ENCODE data around the gene NHSL2.
A peak's percentile ranks its signal among the peaks of the same experiment; 100 is the strongest.

Gene NHSL2

GRCh38 chrX:71922686-71923085, 12.0 kb downstream of the NHSL2 start:
- peaks cover 14% of the 10 kb centered on the region for H3K4me1 ChIP-seq (ENCODE audit: control insufficient read depth, insufficient read depth, low read depth, low read length)
- H3K4me3 ChIP-seq (ENCODE audit: insufficient read depth in 1 of 2, low read depth in 1 of 2, low read length in 2 of 2) = no peak overlapping the region
- no peak overlapping the region for H3K4me2 ChIP-seq (ENCODE audit: low read length, poor library complexity, severe bottlenecking)
- H3K9me3 ChIP-seq (ENCODE audit: control insufficient read depth, low read length) = no peaks in the 10 kb centered on the region
- H3K14ac ChIP-seq (ENCODE audit: low read length in 2 of 2) = no peak overlapping the region
- peaks cover 0 to 41% of the 10 kb centered on the region in 2 experiments for H3K27me3 ChIP-seq (ENCODE audit: control insufficient read depth in 1 of 2, insufficient read depth in 1 of 2, low read length in 2 of 2)
- no peak for DNase-seq
- no CpG with 5 or more reads among the region's 1 CpG for WGBS
- no peak overlapping the region for H2AK5ac ChIP-seq (ENCODE audit: low read length, severe bottlenecking)
- no peak overlapping the region for H4K8ac ChIP-seq (ENCODE audit: low read length)
- no peak overlapping the region for H2BK120ac ChIP-seq (ENCODE audit: low read depth, low read length)
- H2BK12ac ChIP-seq (ENCODE audit: low read length in 2 of 2) = no peak overlapping the region
- H3K79me1 ChIP-seq (replicated peaks; ENCODE audit: low read length, poor library complexity, severe bottlenecking) = peaks cover 1% of the 10 kb centered on the region
- H3K18ac ChIP-seq (ENCODE audit: low read depth in 1 of 2, low read length in 2 of 2) = no peak overlapping the region
- no peak overlapping the region for H2BK5ac ChIP-seq (ENCODE audit: low read depth, low read length, poor library complexity, severe bottlenecking)
- H3K27ac ChIP-seq (ENCODE audit: low read length, poor library complexity, severe bottlenecking) = no peak overlapping the region
- H2AFZ ChIP-seq (ENCODE audit: low read depth, low read length) = no peak overlapping the region
- no peaks in the 10 kb centered on the region for H3K36me3 ChIP-seq (ENCODE audit: control insufficient read depth in 1 of 2, insufficient read depth in 2 of 2, low read depth in 1 of 2, low read length in 2 of 2)
- H2BK15ac ChIP-seq (ENCODE audit: low read depth, poor library complexity, severe bottlenecking) = no peak overlapping the region
- no peak overlapping the region for H3K4ac ChIP-seq (ENCODE audit: low read depth in 1 of 2, low read length in 2 of 2)
- H3K23ac ChIP-seq (ENCODE audit: low read length in 2 of 2) = no peak overlapping the region
- H4K91ac ChIP-seq (ENCODE audit: low read length) = no peak overlapping the region
- H3K9ac ChIP-seq (ENCODE audit: low read length) = no peak overlapping the region

DNA sequence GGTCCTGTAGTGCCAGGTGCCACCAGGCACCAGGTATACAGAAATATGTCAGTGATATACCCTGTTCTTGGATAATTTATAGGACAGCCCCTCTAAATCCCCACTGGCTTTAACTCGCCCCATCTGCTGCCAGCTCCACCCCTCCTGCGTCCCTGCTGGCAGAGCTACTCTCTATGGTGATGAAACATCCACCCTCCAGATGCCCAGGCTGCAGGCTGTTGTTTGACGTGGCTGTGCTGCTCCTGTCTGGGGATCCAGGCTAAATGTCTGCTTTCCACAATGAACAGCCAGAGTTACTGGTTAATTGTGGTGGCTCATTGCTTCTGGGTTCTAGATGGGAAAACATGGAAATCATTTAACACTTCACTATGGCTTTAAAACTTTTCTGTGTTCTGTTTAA, 12.9 kb downstream of the NHSL2 start:
- Histone ChIP-seq H4K8ac (ENCODE audit: low read length) (no peak overlapping the region), H2BK5ac (ENCODE audit: low read depth, low read length, poor library complexity, severe bottlenecking) (no peak overlapping the region), H3K36me3 (ENCODE audit: control insufficient read depth in 1 of 2, insufficient read depth in 2 of 2, low read depth in 1 of 2, low read length in 2 of 2) (no peaks in the 10 kb centered on the region), H3K79me1 (replicated peaks; ENCODE audit: low read length, poor library complexity, severe bottlenecking) (peaks cover 5% of the 10 kb centered on the region), H2BK15ac (ENCODE audit: low read depth, poor library complexity, severe bottlenecking) (no peak overlapping the region), H3K27ac (ENCODE audit: low read length, poor library complexity, severe bottlenecking) (no peak overlapping the region), H3K9me3 (ENCODE audit: control insufficient read depth, low read length) (no peaks in the 10 kb centered on the region), H3K4ac (ENCODE audit: low read depth in 1 of 2, low read length in 2 of 2) (no peak overlapping the region), H3K23ac (ENCODE audit: low read length in 2 of 2) (no peak overlapping the region), H4K91ac (ENCODE audit: low read length) (no peak overlapping the region), H3K4me3 (ENCODE audit: insufficient read depth in 1 of 2, low read depth in 1 of 2, low read length in 2 of 2) (no peak overlapping the region), H2AK5ac (ENCODE audit: low read length, severe bottlenecking) (no peak overlapping the region), H2BK12ac (ENCODE audit: low read length in 2 of 2) (no peak overlapping the region), H3K4me2 (ENCODE audit: low read length, poor library complexity, severe bottlenecking) (no peak overlapping the region), H3K4me1 (ENCODE audit: control insufficient read depth, insufficient read depth, low read depth, low read length) (peaks cover 9% of the 10 kb centered on the region), H2AFZ (ENCODE audit: low read depth, low read length) (no peak overlapping the region), H2BK120ac (ENCODE audit: low read depth, low read length) (no peak overlapping the region), H3K14ac (ENCODE audit: low read length in 2 of 2) (no peak overlapping the region), H3K9ac (ENCODE audit: low read length) (no peak overlapping the region), H3K27me3 (ENCODE audit: control insufficient read depth in 1 of 2, insufficient read depth in 1 of 2, low read length in 2 of 2) (peaks cover 0 to 46% of the 10 kb centered on the region in 2 experiments), H3K18ac (ENCODE audit: low read depth in 1 of 2, low read length in 2 of 2) (peak overlapping the region in 1 of 2 experiments; percentile 40)
- DNase-seq = peak; percentile 25
- WGBS = 63% methylated on average over 3 of the region's 3 CpGs

DNA sequence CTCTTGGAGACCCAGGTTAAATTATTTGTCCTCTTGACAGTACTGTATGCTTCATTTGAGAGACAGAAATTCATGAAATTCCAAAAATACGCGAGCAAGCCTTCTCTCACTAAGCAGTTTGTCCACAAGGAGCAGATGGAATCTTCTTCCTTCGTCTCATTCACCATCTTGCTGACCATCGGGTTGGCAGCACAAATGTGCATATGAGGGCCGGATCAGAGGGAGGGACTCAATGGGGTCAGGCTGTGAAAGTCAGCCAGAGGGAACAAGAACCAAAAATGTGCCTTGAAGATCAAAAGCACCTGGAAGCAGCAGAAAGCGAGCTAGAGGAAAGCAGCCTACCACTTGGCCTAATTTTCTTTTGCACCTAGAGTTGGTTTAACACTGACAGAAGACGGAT, 16.4 kb downstream of the NHSL2 start:
- H3K27me3 ChIP-seq (ENCODE audit: control insufficient read depth in 1 of 2, insufficient read depth in 1 of 2, low read length in 2 of 2) = peaks cover 0 to 49% of the 10 kb centered on the region in 2 experiments
- peaks cover 8% of the 10 kb centered on the region for H3K79me1 ChIP-seq (replicated peaks; ENCODE audit: low read length, poor library complexity, severe bottlenecking)
- H2BK15ac ChIP-seq (ENCODE audit: low read depth, poor library complexity, severe bottlenecking) = no peak overlapping the region
- WGBS = 86% methylated on average over 6 of the region's 7 CpGs
- H2BK5ac ChIP-seq (ENCODE audit: low read depth, low read length, poor library complexity, severe bottlenecking) = no peak overlapping the region
- H3K4me3 ChIP-seq (ENCODE audit: insufficient read depth in 1 of 2, low read depth in 1 of 2, low read length in 2 of 2) = no peak overlapping the region
- H3K18ac ChIP-seq (ENCODE audit: low read depth in 1 of 2, low read length in 2 of 2) = peak overlapping the region in 1 of 2 experiments; percentile 18
- H2AK5ac ChIP-seq (ENCODE audit: low read length, severe bottlenecking) = no peak overlapping the region
- no peak overlapping the region for H2BK12ac ChIP-seq (ENCODE audit: low read length in 2 of 2)
- H3K27ac ChIP-seq (ENCODE audit: low read length, poor library complexity, severe bottlenecking) = no peak overlapping the region
- no peaks in the 10 kb centered on the region for H3K36me3 ChIP-seq (ENCODE audit: control insufficient read depth in 1 of 2, insufficient read depth in 2 of 2, low read depth in 1 of 2, low read length in 2 of 2)
- no peak overlapping the region for H2BK120ac ChIP-seq (ENCODE audit: low read depth, low read length)
- no peak overlapping the region for H3K14ac ChIP-seq (ENCODE audit: low read length in 2 of 2)
- no peak overlapping the region for H3K23ac ChIP-seq (ENCODE audit: low read length in 2 of 2)
- no peak overlapping the region for H2AFZ ChIP-seq (ENCODE audit: low read depth, low read length)
- no peak overlapping the region for H3K4me2 ChIP-seq (ENCODE audit: low read length, poor library complexity, severe bottlenecking)
- H4K8ac ChIP-seq (ENCODE audit: low read length) = peak overlapping the region; percentile 37
- H3K4ac ChIP-seq (ENCODE audit: low read depth in 1 of 2, low read length in 2 of 2) = no peak overlapping the region
- H3K4me1 ChIP-seq (ENCODE audit: control insufficient read depth, insufficient read depth, low read depth, low read length) = peaks cover 3% of the 10 kb centered on the region
- H4K91ac ChIP-seq (ENCODE audit: low read length) = no peak overlapping the region
- no peak for DNase-seq
- no peak overlapping the region for H3K9ac ChIP-seq (ENCODE audit: low read length)
- H3K9me3 ChIP-seq (ENCODE audit: control insufficient read depth, low read length) = no peaks in the 10 kb centered on the region

- Histone ChIP-seq H3K4me3 (ENCODE audit: insufficient read depth in 1 of 2, low read depth in 1 of 2, low read length in 2 of 2) (no peak overlapping the region), H3K4ac (ENCODE audit: low read depth in 1 of 2, low read length in 2 of 2) (no peak overlapping the region), H2BK15ac (ENCODE audit: low read depth, poor library complexity, severe bottlenecking) (no peak overlapping the region), H4K8ac (ENCODE audit: low read length) (no peak overlapping the region), H3K23ac (ENCODE audit: low read length in 2 of 2) (no peak overlapping the region), H3K79me1 (replicated peaks; ENCODE audit: low read length, poor library complexity, severe bottlenecking) (peaks cover 6% of the 10 kb centered on the region), H3K27me3 (ENCODE audit: control insufficient read depth in 1 of 2, insufficient read depth in 1 of 2, low read length in 2 of 2) (peaks cover 0 to 54% of the 10 kb centered on the region in 2 experiments), H2AK5ac (ENCODE audit: low read length, severe bottlenecking) (no peak overlapping the region), H2BK120ac (ENCODE audit: low read depth, low read length) (no peak overlapping the region), H3K36me3 (ENCODE audit: control insufficient read depth in 1 of 2, insufficient read depth in 2 of 2, low read depth in 1 of 2, low read length in 2 of 2) (no peaks in the 10 kb centered on the region), H3K18ac (ENCODE audit: low read depth in 1 of 2, low read length in 2 of 2) (no peak overlapping the region), H3K14ac (ENCODE audit: low read length in 2 of 2) (no peak overlapping the region), H3K4me2 (ENCODE audit: low read length, poor library complexity, severe bottlenecking) (no peak overlapping the region), H2BK5ac (ENCODE audit: low read depth, low read length, poor library complexity, severe bottlenecking) (no peak overlapping the region), H3K27ac (ENCODE audit: low read length, poor library complexity, severe bottlenecking) (no peak overlapping the region), H3K9ac (ENCODE audit: low read length) (no peak overlapping the region), H3K9me3 (ENCODE audit: control insufficient read depth, low read length) (no peaks in the 10 kb centered on the region), H2AFZ (ENCODE audit: low read depth, low read length) (no peak overlapping the region), H4K91ac (ENCODE audit: low read length) (no peak overlapping the region), H2BK12ac (ENCODE audit: low read length in 2 of 2) (no peak overlapping the region), H3K4me1 (ENCODE audit: control insufficient read depth, insufficient read depth, low read depth, low read length) (no peaks in the 10 kb centered on the region)
- no CpG with 5 or more reads among the region's 2 CpGs for WGBS
- DNase-seq = no peak
Observed at GRCh38 chrX:71928856-71929255, 18.2 kb downstream of the NHSL2 start.

All from mesenchymal stem cell (in vitro differentiated cells and primary cell).